GM23338 (cell line): ENCODE measurements around the gene PER3. TPM values are rescaled to one million over a fixed set of nuclear protein-coding genes. Genes with fewer than 3 reads are reported as not detected.

Experiments
- ATAC-seq: fragments of 200-7000 bp; cut with Tn5 transposase; 3 replicates; pipeline ENCODE4 v1.9.1; 2020
- DNase-seq: peaks from one replicate; pipeline ENCODE4 v3.0.0-alpha.2; 2015; ENCODE audit warnings: low spot score
- H2AFZ ChIP-seq: fragments of 200-600 bp; sonication (generic); 2 replicates; pipeline ENCODE4 v1.8.0; 2016; ENCODE audit warnings: antibody characterized with exemption, mild to moderate bottlenecking, moderate library complexity
- H3F3A ChIP-seq: fragments of 200-600 bp; sonication (generic); replicated peaks from 2 replicates; pipeline ENCODE4 v1.8.0; 2017; ENCODE audit warnings: antibody characterized with exemption, mixed run types, low read depth
- H3K27ac ChIP-seq: fragments of 200-600 bp; sonication (generic); 2 replicates; pipeline ENCODE4 v1.6.1; 2016; ENCODE audit warnings: low read depth
- H3K27me3 ChIP-seq: fragments of 200-600 bp; sonication (generic); 2 replicates; pipeline ENCODE4 v1.8.0; 2016; ENCODE audit warnings: mild to moderate bottlenecking, mixed run types, moderate library complexity; ENCODE audit not compliant: insufficient read depth
- H3K36me3 ChIP-seq: fragments of 200-600 bp; sonication (generic); 2 replicates; pipeline ENCODE4 v1.8.0; 2016; ENCODE audit warnings: mild to moderate bottlenecking; ENCODE audit not compliant: insufficient read depth
- H3K4me1 ChIP-seq: fragments of 200-600 bp; sonication (generic); 2 replicates; pipeline ENCODE4 v1.8.0; 2016; ENCODE audit warnings: mild to moderate bottlenecking, moderate library complexity; ENCODE audit not compliant: insufficient read depth
- H3K4me2 ChIP-seq: fragments of 200-600 bp; sonication (generic); 2 replicates; pipeline ENCODE4 v1.7.1; 2017; ENCODE audit warnings: mixed run types
- H3K4me3 ChIP-seq: fragments of 200-600 bp; sonication (generic); 2 replicates; pipeline ENCODE4 v1.6.1; 2016; ENCODE audit warnings: mixed run types
- H3K79me2 ChIP-seq: fragments of 200-600 bp; sonication (generic); replicated peaks from 2 replicates; pipeline ENCODE4 v1.8.0; 2017; ENCODE audit warnings: mild to moderate bottlenecking; ENCODE audit not compliant: insufficient read depth
- H3K9me2 ChIP-seq: fragments of 200-600 bp; sonication (generic); 2 replicates; pipeline ENCODE4 v1.8.0; 2017; ENCODE audit not compliant: insufficient read depth
- H4K20me1 ChIP-seq: fragments of 200-600 bp; sonication (generic); replicated peaks from 2 replicates; pipeline ENCODE4 v1.8.0; 2017; ENCODE audit warnings: mild to moderate bottlenecking; ENCODE audit not compliant: insufficient read depth
- H3K27ac Mint-ChIP-seq: 2 replicates; pipeline ENCODE4 v1.8.0; 2020; ENCODE audit warnings: inconsistent platforms, mild to moderate bottlenecking, moderate library complexity, mixed read lengths
- H3K27me3 Mint-ChIP-seq: 3 replicates; pipeline ENCODE4 v1.8.0; 2022; ENCODE audit warnings: low read depth, mild to moderate bottlenecking, moderate library complexity, mixed read lengths, inconsistent platforms; ENCODE audit not compliant: insufficient read depth, poor library complexity
- H3K36me3 Mint-ChIP-seq: 3 replicates; pipeline ENCODE4 v1.8.0; 2021; ENCODE audit warnings: low read depth, mild to moderate bottlenecking, inconsistent platforms, moderate library complexity, mixed read lengths
- H3K4me1 Mint-ChIP-seq: 3 replicates; pipeline ENCODE4 v1.8.0; 2020; ENCODE audit warnings: mild to moderate bottlenecking, inconsistent platforms, mixed read lengths
- H3K4me3 Mint-ChIP-seq: 3 replicates; pipeline ENCODE4 v1.8.0; 2021; ENCODE audit warnings: moderate library complexity, mild to moderate bottlenecking, inconsistent platforms, mixed read lengths
- H3K9me3 Mint-ChIP-seq: 3 replicates; pipeline ENCODE4 v1.8.0; 2020; ENCODE audit warnings: moderate library complexity, mild to moderate bottlenecking, inconsistent platforms, mixed read lengths
- CTCF ChIP-seq, 2 experiments: fragments of 200-600 bp in 1 of 2; sonication (generic) in 1 of 2; conservative IDR thresholded peaks; 2 replicates each; pipeline versions ENCODE4 v1.5.1 to v1.6.1; 2016 to 2017; ENCODE audit warnings: antibody characterized with exemption in 2 of 2, low read depth in 2 of 2, mild to moderate bottlenecking in 2 of 2, moderate library complexity in 1 of 2
- EZH2 ChIP-seq: fragments of 200-600 bp; sonication (generic); IDR thresholded peaks from one replicate; pipeline ENCODE4 v1.8.0; 2017; ENCODE audit warnings: antibody characterized with exemption, mild to moderate bottlenecking, low read depth; ENCODE audit not compliant: unreplicated experiment
- EZH2phosphoT487 ChIP-seq: fragments of 200-600 bp; sonication (generic); IDR thresholded peaks from one replicate; pipeline ENCODE4 v1.8.1; 2018; ENCODE audit warnings: antibody characterized with exemption; ENCODE audit not compliant: unreplicated experiment
- JUNB ChIP-seq: IDR thresholded peaks from one replicate; pipeline ENCODE4 v1.6.1; 2016; ENCODE audit warnings: antibody characterized with exemption; ENCODE audit not compliant: unreplicated experiment
- NANOG ChIP-seq: IDR thresholded peaks from 2 replicates; pipeline ENCODE4 v1.6.1; 2016; ENCODE audit warnings: antibody characterized with exemption, borderline replicate concordance
- POLR2AphosphoS5 ChIP-seq: IDR thresholded peaks from 2 replicates; pipeline ENCODE4 v1.6.1; 2016; ENCODE audit warnings: antibody characterized with exemption, low read depth
- STAT1 ChIP-seq: IDR thresholded peaks from one replicate; pipeline ENCODE4 v1.6.1; 2016; ENCODE audit warnings: antibody characterized with exemption; ENCODE audit not compliant: unreplicated experiment
- ZNF114 ChIP-seq: fragments of 250-450 bp; sonication (Bioruptor Pico); IDR thresholded peaks from 2 replicates; pipeline ENCODE4 v1.5.0; 2020; ENCODE audit warnings: mild to moderate bottlenecking, moderate library complexity
- ZNF331 ChIP-seq: fragments of 250-450 bp; sonication (Bioruptor Pico); IDR thresholded peaks from 2 replicates; pipeline ENCODE4 v1.5.0; 2020; ENCODE audit warnings: low read depth, mild to moderate bottlenecking, moderate library complexity
- polyA plus RNA-seq: library from polyadenylated mRNA; unstranded; fragments of >200 nt; fragmentation: Nextera tagmentation; extraction: Ambion mirVana; gene quantifications from 2 replicates; pipeline ENCODE4 v1.2.1, GENCODE V29; 2016
- total RNA-seq: library from RNA; depleted of rRNA; stranded (reverse); fragments of >200 nt; shearing (Covaris generic); gene quantifications from 2 replicates; pipeline ENCODE4 v1.2.3, GENCODE V29; 2014
- TF ChIP-seq, protein P1 (sequence below): fragments of 250-450 bp; sonication (Bioruptor Pico); IDR thresholded peaks from 2 replicates; pipeline ENCODE4 v1.5.0; 2020; ENCODE audit warnings: mild to moderate bottlenecking, moderate library complexity
- TF ChIP-seq, protein P2 (sequence below): IDR thresholded peaks from one replicate; pipeline ENCODE4 v1.6.1; 2018; ENCODE audit warnings: antibody characterized with exemption; ENCODE audit not compliant: unreplicated experiment

PER3 gene
- total and polyA plus RNA-seq, 2 experiments from 2014 or later, result 6.1 to 16.4 TPM

- TF ChIP-seq, protein P1, sequence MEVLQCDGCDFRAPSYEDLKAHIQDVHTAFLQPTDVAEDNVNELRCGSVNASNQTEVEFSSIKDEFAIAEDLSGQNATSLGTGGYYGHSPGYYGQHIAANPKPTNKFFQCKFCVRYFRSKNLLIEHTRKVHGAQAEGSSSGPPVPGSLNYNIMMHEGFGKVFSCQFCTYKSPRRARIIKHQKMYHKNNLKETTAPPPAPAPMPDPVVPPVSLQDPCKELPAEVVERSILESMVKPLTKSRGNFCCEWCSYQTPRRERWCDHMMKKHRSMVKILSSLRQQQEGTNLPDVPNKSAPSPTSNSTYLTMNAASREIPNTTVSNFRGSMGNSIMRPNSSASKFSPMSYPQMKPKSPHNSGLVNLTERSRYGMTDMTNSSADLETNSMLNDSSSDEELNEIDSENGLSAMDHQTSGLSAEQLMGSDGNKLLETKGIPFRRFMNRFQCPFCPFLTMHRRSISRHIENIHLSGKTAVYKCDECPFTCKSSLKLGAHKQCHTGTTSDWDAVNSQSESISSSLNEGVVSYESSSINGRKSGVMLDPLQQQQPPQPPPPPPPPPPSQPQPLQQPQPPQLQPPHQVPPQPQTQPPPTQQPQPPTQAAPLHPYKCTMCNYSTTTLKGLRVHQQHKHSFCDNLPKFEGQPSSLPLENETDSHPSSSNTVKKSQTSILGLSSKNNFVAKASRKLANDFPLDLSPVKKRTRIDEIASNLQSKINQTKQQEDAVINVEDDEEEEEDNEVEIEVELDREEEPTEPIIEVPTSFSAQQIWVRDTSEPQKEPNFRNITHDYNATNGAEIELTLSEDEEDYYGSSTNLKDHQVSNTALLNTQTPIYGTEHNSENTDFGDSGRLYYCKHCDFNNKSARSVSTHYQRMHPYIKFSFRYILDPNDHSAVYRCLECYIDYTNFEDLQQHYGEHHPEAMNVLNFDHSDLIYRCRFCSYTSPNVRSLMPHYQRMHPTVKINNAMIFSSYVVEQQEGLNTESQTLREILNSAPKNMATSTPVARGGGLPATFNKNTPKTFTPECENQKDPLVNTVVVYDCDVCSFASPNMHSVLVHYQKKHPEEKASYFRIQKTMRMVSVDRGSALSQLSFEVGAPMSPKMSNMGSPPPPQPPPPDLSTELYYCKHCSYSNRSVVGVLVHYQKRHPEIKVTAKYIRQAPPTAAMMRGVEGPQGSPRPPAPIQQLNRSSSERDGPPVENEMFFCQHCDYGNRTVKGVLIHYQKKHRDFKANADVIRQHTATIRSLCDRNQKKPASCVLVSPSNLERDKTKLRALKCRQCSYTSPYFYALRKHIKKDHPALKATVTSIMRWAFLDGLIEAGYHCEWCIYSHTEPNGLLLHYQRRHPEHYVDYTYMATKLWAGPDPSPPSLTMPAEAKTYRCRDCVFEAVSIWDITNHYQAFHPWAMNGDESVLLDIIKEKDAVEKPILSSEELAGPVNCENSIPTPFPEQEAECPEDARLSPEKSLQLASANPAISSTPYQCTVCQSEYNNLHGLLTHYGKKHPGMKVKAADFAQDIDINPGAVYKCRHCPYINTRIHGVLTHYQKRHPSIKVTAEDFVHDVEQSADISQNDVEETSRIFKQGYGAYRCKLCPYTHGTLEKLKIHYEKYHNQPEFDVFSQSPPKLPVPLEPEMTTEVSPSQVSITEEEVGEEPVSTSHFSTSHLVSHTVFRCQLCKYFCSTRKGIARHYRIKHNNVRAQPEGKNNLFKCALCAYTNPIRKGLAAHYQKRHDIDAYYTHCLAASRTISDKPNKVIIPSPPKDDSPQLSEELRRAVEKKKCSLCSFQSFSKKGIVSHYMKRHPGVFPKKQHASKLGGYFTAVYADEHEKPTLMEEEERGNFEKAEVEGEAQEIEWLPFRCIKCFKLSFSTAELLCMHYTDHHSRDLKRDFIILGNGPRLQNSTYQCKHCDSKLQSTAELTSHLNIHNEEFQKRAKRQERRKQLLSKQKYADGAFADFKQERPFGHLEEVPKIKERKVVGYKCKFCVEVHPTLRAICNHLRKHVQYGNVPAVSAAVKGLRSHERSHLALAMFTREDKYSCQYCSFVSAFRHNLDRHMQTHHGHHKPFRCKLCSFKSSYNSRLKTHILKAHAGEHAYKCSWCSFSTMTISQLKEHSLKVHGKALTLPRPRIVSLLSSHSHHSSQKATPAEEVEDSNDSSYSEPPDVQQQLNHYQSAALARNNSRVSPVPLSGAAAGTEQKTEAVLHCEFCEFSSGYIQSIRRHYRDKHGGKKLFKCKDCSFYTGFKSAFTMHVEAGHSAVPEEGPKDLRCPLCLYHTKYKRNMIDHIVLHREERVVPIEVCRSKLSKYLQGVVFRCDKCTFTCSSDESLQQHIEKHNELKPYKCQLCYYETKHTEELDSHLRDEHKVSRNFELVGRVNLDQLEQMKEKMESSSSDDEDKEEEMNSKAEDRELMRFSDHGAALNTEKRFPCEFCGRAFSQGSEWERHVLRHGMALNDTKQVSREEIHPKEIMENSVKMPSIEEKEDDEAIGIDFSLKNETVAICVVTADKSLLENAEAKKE (CRISPR knock-in tag), result no peak
Measured at GRCh38 chr1:7868070-7868780, 84.1 kb downstream of the PER3 start (continued).

GRCh38 chr1:7869136-7869920 lies 85.2 kb downstream of the PER3 start:
- H3K79me2 ChIP-seq, result no peaks in the 10 kb centered on the region
- Mint-ChIP-seq H3K9me3 (no peaks in the 10 kb centered on the region), H3K4me1 (no peaks in the 10 kb centered on the region), H3K36me3 (no peaks in the 10 kb centered on the region), H3K4me3 (no peak overlapping the region), H3K27ac (no peak overlapping the region), H3K27me3 (no peaks in the 10 kb centered on the region)
- H3K27ac ChIP-seq, result no peak overlapping the region
- H2AFZ ChIP-seq, result no peak overlapping the region
- no peaks in the 10 kb centered on the region for H3K36me3 ChIP-seq
- no peak for DNase-seq
- no peak for ATAC-seq
- H3K9me2 ChIP-seq, result peaks cover 6% of the 10 kb centered on the region
- no peak overlapping the region for H3K4me2 ChIP-seq
- no peaks in the 10 kb centered on the region for H3F3A ChIP-seq
- no peaks in the 10 kb centered on the region for H4K20me1 ChIP-seq
- no peak overlapping the region for H3K4me3 ChIP-seq
- H3K27me3 ChIP-seq, result no peaks in the 10 kb centered on the region
- no peaks in the 10 kb centered on the region for H3K4me1 ChIP-seq
- TF ChIP-seq, protein P2, sequence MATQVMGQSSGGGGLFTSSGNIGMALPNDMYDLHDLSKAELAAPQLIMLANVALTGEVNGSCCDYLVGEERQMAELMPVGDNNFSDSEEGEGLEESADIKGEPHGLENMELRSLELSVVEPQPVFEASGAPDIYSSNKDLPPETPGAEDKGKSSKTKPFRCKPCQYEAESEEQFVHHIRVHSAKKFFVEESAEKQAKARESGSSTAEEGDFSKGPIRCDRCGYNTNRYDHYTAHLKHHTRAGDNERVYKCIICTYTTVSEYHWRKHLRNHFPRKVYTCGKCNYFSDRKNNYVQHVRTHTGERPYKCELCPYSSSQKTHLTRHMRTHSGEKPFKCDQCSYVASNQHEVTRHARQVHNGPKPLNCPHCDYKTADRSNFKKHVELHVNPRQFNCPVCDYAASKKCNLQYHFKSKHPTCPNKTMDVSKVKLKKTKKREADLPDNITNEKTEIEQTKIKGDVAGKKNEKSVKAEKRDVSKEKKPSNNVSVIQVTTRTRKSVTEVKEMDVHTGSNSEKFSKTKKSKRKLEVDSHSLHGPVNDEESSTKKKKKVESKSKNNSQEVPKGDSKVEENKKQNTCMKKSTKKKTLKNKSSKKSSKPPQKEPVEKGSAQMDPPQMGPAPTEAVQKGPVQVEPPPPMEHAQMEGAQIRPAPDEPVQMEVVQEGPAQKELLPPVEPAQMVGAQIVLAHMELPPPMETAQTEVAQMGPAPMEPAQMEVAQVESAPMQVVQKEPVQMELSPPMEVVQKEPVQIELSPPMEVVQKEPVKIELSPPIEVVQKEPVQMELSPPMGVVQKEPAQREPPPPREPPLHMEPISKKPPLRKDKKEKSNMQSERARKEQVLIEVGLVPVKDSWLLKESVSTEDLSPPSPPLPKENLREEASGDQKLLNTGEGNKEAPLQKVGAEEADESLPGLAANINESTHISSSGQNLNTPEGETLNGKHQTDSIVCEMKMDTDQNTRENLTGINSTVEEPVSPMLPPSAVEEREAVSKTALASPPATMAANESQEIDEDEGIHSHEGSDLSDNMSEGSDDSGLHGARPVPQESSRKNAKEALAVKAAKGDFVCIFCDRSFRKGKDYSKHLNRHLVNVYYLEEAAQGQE, result no peak
- no peak for TF ChIP-seq JUNB
- no peak for TF ChIP-seq STAT1
- TF ChIP-seq POLR2AphosphoS5, result no peak
- no peak for TF ChIP-seq ZNF331 (CRISPR knock-in tag)
- TF ChIP-seq ZNF114 (CRISPR knock-in tag), result no peak
- no peak for TF ChIP-seq NANOG
- no peak for TF ChIP-seq EZH2
- no peak for TF ChIP-seq EZH2phosphoT487
- no peak for TF ChIP-seq CTCF (conservative IDR thresholded peaks at IDR 0.05; ENCODE audit: low read depth in 2 of 2)
